Nucleus accumbens (tissue), 56 donors: Measurements from ENCODE around the gene SNX25.
"Not testable (repeated sequence)": the region's sequence is repeated elsewhere in the genome, so short reads cannot be mapped to it uniquely, and the experiment has no call there.

Source experiments
- DNase-seq, 56 donors: peaks; one replicate each; lab custom pipeline; 2025; lab: John Stamatoyannopoulos, UW

Gene SNX25

GRCh38 chr4:185296665-185297460 is 87.5 kb downstream of the SNX25 start:
- DNase-seq: no peak

GRCh38 chr4:185298728-185299430 is 89.5 kb downstream of the SNX25 start:
- DNase-seq: no peak

- no peak for DNase-seq
Observed at GRCh38 chr4:185304541-185304940, 95.1 kb downstream of the SNX25 start.

GRCh38 chr4:185304944-185305690 is 95.7 kb downstream of the SNX25 start:
- DNase-seq: peak in 17 of 56 donors; percentile 4 to 33 (median 15)

GRCh38 chr4:185305979-185306442 is 96.6 kb downstream of the SNX25 start:
- DNase-seq: peak in 16 of 56 donors; percentile 6 to 66 (median 18)

- no peak for DNase-seq
Observed at GRCh38 chr4:185307136-185307950, 97.9 kb downstream of the SNX25 start.

- no peak for DNase-seq
Observed at GRCh38 chr4:185309770-185310169, 100.4 kb downstream of the SNX25 start.

GRCh38 chr4:185311113-185311888 is 101.9 kb downstream of the SNX25 start:
- no peak for DNase-seq

GRCh38 chr4:185312699-185313098 is 103.3 kb downstream of the SNX25 start:
- no peak for DNase-seq

GRCh38 chr4:185317462-185317861 is 108.1 kb downstream of the SNX25 start:
- not testable (repeated sequence) for DNase-seq

- DNase-seq: no peak
Observed at GRCh38 chr4:185317880-185318279, 108.5 kb downstream of the SNX25 start.

- peak in 1 of 56 donors; percentile 1 for DNase-seq
Observed at GRCh38 chr4:185318679-185319078, 109.3 kb downstream of the SNX25 start.

- no peak for DNase-seq
Observed at GRCh38 chr4:185322803-185323202, 113.4 kb downstream of the SNX25 start.

- DNase-seq: no peak
Observed at GRCh38 chr4:185323606-185324005, 114.2 kb downstream of the SNX25 start.

GRCh38 chr4:185324361-185324760 is 115.0 kb downstream of the SNX25 start:
- not testable (repeated sequence) for DNase-seq

GRCh38 chr4:185325721-185326120 is 116.3 kb downstream of the SNX25 start:
- not testable (repeated sequence) for DNase-seq

GRCh38 chr4:185328586-185328985 is 119.2 kb downstream of the SNX25 start:
- DNase-seq: no peak

GRCh38 chr4:185329879-185330510 is 120.6 kb downstream of the SNX25 start:
- not testable (repeated sequence) for DNase-seq
